Ovary (tissue), 9 donors: ENCODE data around the gene TCL1A. TPM values are rescaled to one million over a fixed set of nuclear protein-coding genes. Genes with fewer than 3 reads are reported as not detected.

Experiments used
- DNase-seq, 5 donors: peaks; one replicate each; pipeline ENCODE4 v3.0.0-alpha.2; 2019 to 2020
- H3K27ac ChIP-seq, 2 donors: fragments of 200-600 bp; one replicate each; pipeline versions ENCODE4 v1.5.1 to v1.8.0; 2019 to 2022
- H3K27me3 ChIP-seq: fragments of 200-600 bp; one replicate; pipeline ENCODE4 v1.8.0; 2022
- H3K36me3 ChIP-seq: fragments of 200-600 bp; sonication (generic); one replicate; pipeline ENCODE4 v1.5.1; 2019
- H3K4me1 ChIP-seq: one replicate; pipeline ENCODE4 v1.8.1; 2013; ENCODE audit warnings: mild to moderate bottlenecking, moderate library complexity; ENCODE audit not compliant: insufficient read depth
- H3K4me3 ChIP-seq: fragments of 200-600 bp; sonication (generic); one replicate; pipeline ENCODE4 v1.5.1; 2017
- H3K9me3 ChIP-seq, 2 donors: fragments of 200-600 bp in 1 of 2; sonication (generic) in 1 of 2; one replicate each; pipeline versions ENCODE4 v1.5.1 to v1.8.1; 2013 to 2019; ENCODE audit warnings: mild to moderate bottlenecking in 1 of 2, moderate library complexity in 1 of 2
- CTCF ChIP-seq, 3 donors: fragments of 450-650 bp in 2 of 3; fragments of 200-600 bp in 1 of 3; IDR thresholded peaks; one replicate each; pipeline versions ENCODE4 v1.5.1 to v1.8.0; 2016 to 2022; ENCODE audit warnings: antibody characterized with exemption in 3 of 3, mild to moderate bottlenecking in 1 of 3
- EP300 ChIP-seq: sonication (generic); formaldehyde crosslinking; IDR thresholded peaks from one replicate; pipeline ENCODE4 v1.6.1; 2017; ENCODE audit warnings: antibody characterized with exemption
- POLR2A ChIP-seq: fragments of 450-650 bp; IDR thresholded peaks from one replicate; pipeline ENCODE4 v1.6.1; 2017; ENCODE audit warnings: antibody characterized with exemption, mild to moderate bottlenecking, moderate library complexity
- WGBS, 3 donors: extraction: QIAGEN DNeasy Blood & Tissue Kit in 1 of 3; methylation state at CpG; one replicate each; pipeline versions ENCODE4 v1.1.5 to v1.1.7; 2013 to 2017; 5-methylcytosine and 5-hydroxymethylcytosine counted together
- intact Hi-C, 4 donors: fragments of 100-400 bp; cut with DNase I; formaldehyde crosslinking; loops; one replicate each; pipeline versions ENCODE4 v1.11.0 to v1.15.1; 2022 to 2023
- polyA plus RNA-seq, 2 donors: library from polyadenylated mRNA; stranded (reverse); fragments of 200-250 nt in 1 of 2; fragments of 350-450 nt in 1 of 2; fragmentation: Illumina TruSeq in 1 of 2; extraction: RNeasy Lipid Tissue Mini Kit (QIAGEN cat#74804) in 1 of 2; gene quantifications; one replicate each; pipeline ENCODE4 v1.2.3, GENCODE V29; 2013 to 2014
- total RNA-seq, 7 donors: library from RNA; depleted of rRNA in 2 of 7; stranded (reverse); fragments of >200 nt in 2 of 7; fragmentation: NEBNext Ultra II Directional in 3 of 7; extraction: Animal tissue kit (Norgen Biotek cat#: 25700) in 3 of 7; gene quantifications; one replicate each; pipeline versions ENCODE4 v1.1.0 to v1.2.4, GENCODE V29; 2016 to 2023
- donor health status: DM: no; HTN: no; CAD: no; lungs with moderate emphysema.
- donor health status: DM: no; HTN: no; CAD: no.
- donor health status: Bipolar disorder and iron deficiency.
- donor health status: DM: yes; HTN: yes; CAD: no.
- donor health status: DM: no; HTN: no; CAD: no.
- donor health status: DM: yes; HTN: yes; CAD: no.

Gene TCL1A
- total and polyA plus RNA-seq, 9 donors = 0.13 to 0.70 TPM; not detected in 7

GRCh38 chr14:95697764-95698163 lies 16.2 kb downstream of the TCL1A start:
- Histone ChIP-seq H3K4me3 (no peak overlapping the region), H3K9me3 (no peaks in the 10 kb centered on the region), H3K27ac (no peak overlapping the region), H3K4me1 (no peaks in the 10 kb centered on the region), H3K36me3 (no peaks in the 10 kb centered on the region), H3K27me3 (no peaks in the 10 kb centered on the region)
- no peak for DNase-seq
- intact Hi-C loops = loop anchor here in 1 of 4 donors (10.0 kb wide), 1 partner anchor 133 kb away; no protein-coding TSS in a partner anchor
- no peak for TF ChIP-seq CTCF (IDR thresholded peaks at IDR 0.05)
- TF ChIP-seq POLR2A = no peak
- TF ChIP-seq EP300 = no peak
- WGBS, 3 donors = 61 to 65% (median 61%) methylated on average over 7 of the region's 7 CpGs

- WGBS, 3 donors = 77 to 87% (median 78%) methylated on average over 15 of the region's 15 CpGs
These were observed 17.2 kb downstream of the TCL1A start for GRCh38 chr14:95696741-95697140.

GRCh38 chr14:95695913-95696312 lies 18.0 kb downstream of the TCL1A start:
- TF ChIP-seq POLR2A = no peak
- no peak for TF ChIP-seq EP300
- no peak for TF ChIP-seq CTCF (IDR thresholded peaks at IDR 0.05)
- intact Hi-C loops = loop anchor here in 1 of 4 donors (10.0 kb wide), 1 partner anchor 131 kb away; no protein-coding TSS in a partner anchor
- H3K27me3 ChIP-seq = no peaks in the 10 kb centered on the region

More at GRCh38 chr14:95696741-95697140, 17.2 kb downstream of the TCL1A start:
- H3K9me3 ChIP-seq = no peaks in the 10 kb centered on the region
- no peaks in the 10 kb centered on the region for H3K36me3 ChIP-seq
- H3K27ac ChIP-seq = no peak overlapping the region
- no peak for DNase-seq
- no peak overlapping the region for H3K4me3 ChIP-seq
- TF ChIP-seq POLR2A (no peak), EP300 (no peak), CTCF (IDR thresholded peaks at IDR 0.05) (no peak)
- H3K4me1 ChIP-seq = no peaks in the 10 kb centered on the region
- no peaks in the 10 kb centered on the region for H3K27me3 ChIP-seq
- intact Hi-C loops = loop anchor here in 1 of 4 donors (10.0 kb wide), 1 partner anchor 132 kb away; no protein-coding TSS in a partner anchor

GRCh38 chr14:95695051-95695450 lies 18.9 kb downstream of the TCL1A start:
- no peaks in the 10 kb centered on the region for H3K27me3 ChIP-seq
- intact Hi-C loops = loop anchor here in 1 of 4 donors (10.0 kb wide), 1 partner anchor 130 kb away; no protein-coding TSS in a partner anchor
- DNase-seq = no peak
- H3K9me3 ChIP-seq = no peaks in the 10 kb centered on the region
- no peak overlapping the region for H3K27ac ChIP-seq
- H3K36me3 ChIP-seq = no peaks in the 10 kb centered on the region
- H3K4me3 ChIP-seq = no peak overlapping the region
- TF ChIP-seq CTCF (IDR thresholded peaks at IDR 0.05) (no peak), EP300 (no peak), POLR2A (no peak)
- H3K4me1 ChIP-seq = no peaks in the 10 kb centered on the region
- 66 to 80% (median 68%) methylated on average over 5 of the region's 5 CpGs for WGBS, 3 donors

More at GRCh38 chr14:95695913-95696312, 18.0 kb downstream of the TCL1A start:
- Histone ChIP-seq H3K9me3 (no peaks in the 10 kb centered on the region), H3K4me1 (no peaks in the 10 kb centered on the region), H3K36me3 (no peaks in the 10 kb centered on the region), H3K4me3 (no peak overlapping the region), H3K27ac (no peak overlapping the region)
- WGBS, 3 donors = 87 to 91% (median 87%) methylated on average over 5 of the region's 5 CpGs
- DNase-seq = no peak
